Measurements from ENCODE around the gene POU2AF2.

GRCh38 chr11:111207213-111207612 lies 38.3 kb upstream of the POU2AF2 start:
- TF ChIP-seq POLR2A (IDR thresholded peaks at IDR 0.05), result no peak
- no peak for TF ChIP-seq CTCF (IDR thresholded peaks at IDR 0.05)
